ENCODE results near the gene KIR3DL2. TPM values are rescaled to one million over a fixed set of nuclear protein-coding genes. Genes with fewer than 3 reads are reported as not detected.
"Not testable (repeated sequence)": the region's sequence is repeated elsewhere in the genome, so short reads cannot be mapped to it uniquely, and the experiment has no call there.

The KIR3DL2 gene
- total RNA-seq (ENCODE audit: low replicate concordance), result not detected in 2 replicates

GRCh38 chr19:54850061-54850640, at the start of gene KIR3DL2:
Gene KIR3DL2, plus strand, starts transcription at chr19:54850443. Its CDS starts 33 bp downstream, at chr19:54850476.
- not testable (repeated sequence) for H3K4me1 ChIP-seq; H3K4me2 ChIP-seq; H3K9me3 ChIP-seq (ENCODE audit: low read depth); H4K20me1 ChIP-seq (ENCODE audit: low read depth); H3K27ac ChIP-seq; H3K27me3 ChIP-seq; H3K9ac ChIP-seq; H3K79me2 ChIP-seq (ENCODE audit: low read depth); H3K27ac Mint-ChIP-seq; H3K36me3 Mint-ChIP-seq; H3K27me3 Mint-ChIP-seq (ENCODE audit: insufficient read depth, low read depth); H3K4me3 ChIP-seq; H3K4me3 Mint-ChIP-seq; H3F3A ChIP-seq (ENCODE audit: low read depth); H3K36me3 ChIP-seq; H2AFZ ChIP-seq (replicated peaks); DNase-seq (ENCODE audit: low spot score); H3K4me1 Mint-ChIP-seq
- peaks cover 26% of the 10 kb centered on the region for H3K9me3 Mint-ChIP-seq

GRCh38 chr19:54803410-54803809, 46.8 kb upstream of the KIR3DL2 start, which contains the start of gene KIR2DL4:
Gene KIR2DL4, plus strand, starts transcription at chr19:54803610. Its CDS starts 42 bp downstream, at chr19:54803652.
- Mint-ChIP-seq H3K4me1 (no peaks in the 10 kb centered on the region), H3K4me3 (no peak within 1 kb of the TSS), H3K27ac (no peak within 1 kb of the TSS), H3K9me3 (peaks cover 24% of the 10 kb centered on the region), H3K36me3 (no peaks in the 10 kb centered on the region), H3K27me3 (ENCODE audit: insufficient read depth, low read depth) (no peaks in the 10 kb centered on the region)
- TF ChIP-seq EZH2phosphoT487 (IDR thresholded peaks at IDR 0.05) (no peak), CTCF (IDR thresholded peaks at IDR 0.05) (no peak), EZH2 (IDR thresholded peaks at IDR 0.05) (no peak)
- H3K79me2 ChIP-seq (ENCODE audit: low read depth), result no peaks in the 10 kb centered on the region
- H3K36me3 ChIP-seq, result no peaks in the 10 kb centered on the region
- H4K20me1 ChIP-seq (ENCODE audit: low read depth), result no peaks in the 10 kb centered on the region
- no peak within 1 kb of the TSS for H2AFZ ChIP-seq (replicated peaks)
- H3K9me3 ChIP-seq (ENCODE audit: low read depth), result peaks cover 15% of the 10 kb centered on the region
- H3F3A ChIP-seq (ENCODE audit: low read depth), result no peaks in the 10 kb centered on the region
- H3K27ac ChIP-seq, result no peak within 1 kb of the TSS
- H3K4me3 ChIP-seq, result no peak within 1 kb of the TSS
- no peaks in the 10 kb centered on the region for H3K27me3 ChIP-seq
- no peak for DNase-seq (ENCODE audit: low spot score)
- H3K4me1 ChIP-seq, result no peaks in the 10 kb centered on the region
- no peak within 1 kb of the TSS for H3K9ac ChIP-seq
- no peak within 1 kb of the TSS for H3K4me2 ChIP-seq

GRCh38 chr19:54804101-54804500, 46.1 kb upstream of the KIR3DL2 start:
- H3K27me3 ChIP-seq, result no peaks in the 10 kb centered on the region
- no peaks in the 10 kb centered on the region for H4K20me1 ChIP-seq (ENCODE audit: low read depth)
- Mint-ChIP-seq H3K36me3 (no peaks in the 10 kb centered on the region), H3K27ac (no peak overlapping the region), H3K9me3 (peaks cover 24% of the 10 kb centered on the region), H3K4me3 (no peak overlapping the region), H3K4me1 (no peaks in the 10 kb centered on the region), H3K27me3 (ENCODE audit: insufficient read depth, low read depth) (no peaks in the 10 kb centered on the region)
- H3K27ac ChIP-seq, result no peak overlapping the region
- DNase-seq (ENCODE audit: low spot score), result no peak
- TF ChIP-seq EZH2phosphoT487 (IDR thresholded peaks at IDR 0.05) (no peak), EZH2 (IDR thresholded peaks at IDR 0.05) (no peak), CTCF (IDR thresholded peaks at IDR 0.05) (no peak)
- H3K9me3 ChIP-seq (ENCODE audit: low read depth), result peaks cover 9% of the 10 kb centered on the region
- no peaks in the 10 kb centered on the region for H3K36me3 ChIP-seq
- H3K4me1 ChIP-seq, result no peaks in the 10 kb centered on the region
- H2AFZ ChIP-seq (replicated peaks), result no peak overlapping the region
- no peaks in the 10 kb centered on the region for H3F3A ChIP-seq (ENCODE audit: low read depth)
- no peak overlapping the region for H3K4me3 ChIP-seq
- no peak overlapping the region for H3K4me2 ChIP-seq
- H3K79me2 ChIP-seq (ENCODE audit: low read depth), result no peaks in the 10 kb centered on the region
- H3K9ac ChIP-seq, result no peak overlapping the region

GRCh38 chr19:54804571-54804970, 45.7 kb upstream of the KIR3DL2 start:
- DNase-seq (ENCODE audit: low spot score), result no peak
- Histone ChIP-seq H2AFZ (replicated peaks) (no peak overlapping the region), H3K4me1 (no peaks in the 10 kb centered on the region), H3K9ac (no peak overlapping the region), H4K20me1 (ENCODE audit: low read depth) (no peaks in the 10 kb centered on the region), H3K36me3 (no peaks in the 10 kb centered on the region), H3K4me2 (no peak overlapping the region), H3K27me3 (no peaks in the 10 kb centered on the region), H3K4me3 (no peak overlapping the region), H3K79me2 (ENCODE audit: low read depth) (no peaks in the 10 kb centered on the region), H3K9me3 (ENCODE audit: low read depth) (peaks cover 6% of the 10 kb centered on the region), H3K27ac (no peak overlapping the region), H3F3A (ENCODE audit: low read depth) (no peaks in the 10 kb centered on the region)
- H3K36me3 Mint-ChIP-seq, result no peaks in the 10 kb centered on the region
- H3K4me3 Mint-ChIP-seq, result no peak overlapping the region
- no peak overlapping the region for H3K27ac Mint-ChIP-seq
- H3K27me3 Mint-ChIP-seq (ENCODE audit: insufficient read depth, low read depth), result peaks cover 1% of the 10 kb centered on the region
- TF ChIP-seq EZH2phosphoT487 (IDR thresholded peaks at IDR 0.05), result no peak
- TF ChIP-seq CTCF (IDR thresholded peaks at IDR 0.05), result no peak
- TF ChIP-seq EZH2 (IDR thresholded peaks at IDR 0.05), result no peak
- H3K9me3 Mint-ChIP-seq, result peaks cover 22% of the 10 kb centered on the region
- H3K4me1 Mint-ChIP-seq, result no peaks in the 10 kb centered on the region

Data from neural progenitor cell (in vitro differentiated cells).